Natural killer cell (primary cell): ENCODE data around the gene CIITA. TPM values are rescaled to one million over a fixed set of nuclear protein-coding genes. Genes with fewer than 3 reads are reported as not detected.
A peak's percentile ranks its signal among the peaks of the same experiment; 100 is the strongest.

Source experiments
- ATAC-seq, 3 donors: fragments of 150-1000 bp in 2 of 3; fragments of 200-7000 bp in 1 of 3; cut with Tn5 transposase; 1 replicate in 1 of 3; 2 replicates in 2 of 3; pipeline ENCODE4 v1.10.0; 2021; ENCODE audit warnings: mild to moderate bottlenecking in 2 of 3, moderate library complexity in 2 of 3
- DNase-seq, 2 donors: peaks; one replicate each; pipeline versions ENCODE4 v3.0.0 to v3.0.0-alpha.2; 2013 to 2021; ENCODE audit warnings: mixed read lengths in 1 of 2
- H3K27ac ChIP-seq: one replicate; pipeline ENCODE4 v1.5.1; 2013; ENCODE audit warnings: mild to moderate bottlenecking, low read length
- H3K27me3 ChIP-seq: one replicate; pipeline ENCODE4 v1.6.1; 2013; ENCODE audit warnings: low read length; ENCODE audit not compliant: control insufficient read depth, insufficient read depth
- H3K36me3 ChIP-seq: one replicate; pipeline ENCODE4 v1.6.1; 2013; ENCODE audit warnings: low read length; ENCODE audit not compliant: control insufficient read depth, insufficient read depth
- H3K4me1 ChIP-seq: one replicate; pipeline ENCODE4 v1.6.1; 2013; ENCODE audit warnings: low read length; ENCODE audit not compliant: control insufficient read depth, insufficient read depth
- H3K4me3 ChIP-seq: one replicate; pipeline ENCODE4 v1.5.1; 2013; ENCODE audit warnings: low read length
- H3K9me3 ChIP-seq: one replicate; pipeline ENCODE4 v1.6.1; 2013; ENCODE audit warnings: low read length; ENCODE audit not compliant: control insufficient read depth, insufficient read depth
- H3K27ac Mint-ChIP-seq, 2 donors: one replicate each; pipeline ENCODE4 v1.8.0; 2022; ENCODE audit warnings: mild to moderate bottlenecking in 2 of 2, mixed read lengths in 2 of 2, moderate library complexity in 1 of 2
- H3K27me3 Mint-ChIP-seq, 2 donors: one replicate each; pipeline ENCODE4 v1.8.0; 2022; ENCODE audit warnings: low read depth in 2 of 2, mixed read lengths in 2 of 2
- H3K36me3 Mint-ChIP-seq: one replicate; pipeline ENCODE4 v1.8.0; 2022; ENCODE audit warnings: mixed read lengths
- H3K4me1 Mint-ChIP-seq, 2 donors: one replicate each; pipeline ENCODE4 v1.8.0; 2022; ENCODE audit warnings: mixed read lengths in 2 of 2
- H3K4me3 Mint-ChIP-seq: one replicate; pipeline ENCODE4 v1.8.0; 2022; ENCODE audit warnings: mild to moderate bottlenecking, moderate library complexity, mixed read lengths
- H3K9me3 Mint-ChIP-seq, 2 donors: one replicate each; pipeline ENCODE4 v1.8.0; 2022; ENCODE audit warnings: mixed read lengths in 2 of 2
- CTCF ChIP-seq: fragments of 200-600 bp; IDR thresholded peaks from one replicate; pipeline ENCODE4 v1.8.0; 2022; ENCODE audit warnings: antibody characterized with exemption
- WGBS: methylation state at CpG from one replicate; pipeline ENCODE4 v1.1.7; 2013; ENCODE audit warnings: missing lambda C conversion rate; ENCODE audit not compliant: insufficient coverage; 5-methylcytosine and 5-hydroxymethylcytosine counted together
- intact Hi-C: fragments of 100-400 bp; cut with micrococcal nuclease; formaldehyde crosslinking; loops from one replicate; pipeline ENCODE4 v1.14.2; 2022
- total RNA-seq, 4 donors: library from RNA; stranded (reverse); fragments of 120-200 nt in 1 of 4; gene quantifications; one replicate each; pipeline versions ENCODE4 v1.2.3 to v1.2.4, GENCODE V29; 2013 to 2022

CIITA gene
- total RNA-seq, 3 donors from 2014 or later (not counting 1 experiment from before 2014, with no cell fraction given), result 11.5 to 17.7 (median 14.4) TPM

GRCh38 chr16:10980813-10981212, 103.8 kb downstream of the CIITA start:
- no peak overlapping the region for H3K4me3 ChIP-seq
- Mint-ChIP-seq H3K27ac (no peak overlapping the region), H3K4me3 (no peak overlapping the region), H3K27me3 (no peaks in the 10 kb centered on the region), H3K36me3 (no peaks in the 10 kb centered on the region), H3K4me1 (no peaks in the 10 kb centered on the region), H3K9me3 (no peaks in the 10 kb centered on the region)
- no peaks in the 10 kb centered on the region for H3K9me3 ChIP-seq
- no peak overlapping the region for H3K27ac ChIP-seq
- TF ChIP-seq CTCF, result no peak
- peaks cover 21% of the 10 kb centered on the region for H3K36me3 ChIP-seq
- DNase-seq, result no peak
- 100% methylated on average over 3 of the region's 3 CpGs for WGBS
- no peaks in the 10 kb centered on the region for H3K27me3 ChIP-seq
- intact Hi-C loops, result no loop called here
- no peaks in the 10 kb centered on the region for H3K4me1 ChIP-seq
- no peak for ATAC-seq

- Mint-ChIP-seq H3K9me3 (no peaks in the 10 kb centered on the region), H3K27me3 (no peaks in the 10 kb centered on the region), H3K27ac (no peak overlapping the region), H3K4me1 (no peaks in the 10 kb centered on the region), H3K4me3 (no peak overlapping the region), H3K36me3 (no peaks in the 10 kb centered on the region)
- no peaks in the 10 kb centered on the region for H3K27me3 ChIP-seq
- H3K27ac ChIP-seq, result no peak overlapping the region
- peaks cover 21% of the 10 kb centered on the region for H3K36me3 ChIP-seq
- intact Hi-C loops, result no loop called here
- DNase-seq (peak in 1 of 2 donors; percentile 38), ATAC-seq (peak in 1 of 3 donors; percentile 24)
- H3K9me3 ChIP-seq, result no peaks in the 10 kb centered on the region
- TF ChIP-seq CTCF, result no peak
- 83% methylated on average over 4 of the region's 4 CpGs for WGBS
- H3K4me3 ChIP-seq, result no peak overlapping the region
- no peaks in the 10 kb centered on the region for H3K4me1 ChIP-seq
Observed at GRCh38 chr16:10981697-10982216, 104.8 kb downstream of the CIITA start.

- Histone ChIP-seq H3K27me3 (no peaks in the 10 kb centered on the region), H3K4me3 (no peak overlapping the region), H3K9me3 (no peaks in the 10 kb centered on the region), H3K27ac (no peak overlapping the region), H3K36me3 (peaks cover 21% of the 10 kb centered on the region), H3K4me1 (peaks cover 3% of the 10 kb centered on the region)
- no peak for ATAC-seq
- no peak overlapping the region for H3K27ac Mint-ChIP-seq
- no peaks in the 10 kb centered on the region for H3K27me3 Mint-ChIP-seq
- intact Hi-C loops, result no loop called here
- WGBS, result 82% methylated on average over 15 of the region's 15 CpGs
- peaks cover 6% of the 10 kb centered on the region in 2 donors for H3K4me1 Mint-ChIP-seq
- H3K36me3 Mint-ChIP-seq, result no peaks in the 10 kb centered on the region
- no peak for DNase-seq
- TF ChIP-seq CTCF, result no peak
- H3K9me3 Mint-ChIP-seq, result no peaks in the 10 kb centered on the region
- H3K4me3 Mint-ChIP-seq, result no peak overlapping the region
Observed at GRCh38 chr16:10982465-10983150, 105.6 kb downstream of the CIITA start.
